Neural cell (in vitro differentiated cells): ENCODE results near the gene PRF1. TPM values are rescaled to one million over a fixed set of nuclear protein-coding genes. Genes with fewer than 3 reads are reported as not detected.

Source experiments
- H2AFZ ChIP-seq: fragments of 200-600, 300-800 bp; sonication (generic), shearing (Covaris generic); 2 replicates; pipeline ENCODE4 v1.6.0; 2014; ENCODE audit warnings: low read depth, mild to moderate bottlenecking, antibody characterized with exemption, low read length, moderate library complexity
- H3F3A ChIP-seq: fragments of 200-600 bp; shearing (Covaris generic); 2 replicates; pipeline ENCODE4 v1.6.1; 2016; ENCODE audit warnings: mild to moderate bottlenecking, moderate library complexity, mixed read lengths, antibody characterized with exemption, low read length; ENCODE audit not compliant: insufficient read depth, poor library complexity, severe bottlenecking
- H3K27ac ChIP-seq: fragments of 200-600, 300-800 bp; sonication (generic), shearing (Covaris generic); 2 replicates; pipeline ENCODE4 v1.5.1; 2014; ENCODE audit warnings: mild to moderate bottlenecking, low read length, moderate library complexity
- H3K27me3 ChIP-seq: fragments of 300-800, 200-600 bp; sonication (generic), shearing (Covaris generic); 2 replicates; pipeline ENCODE4 v1.6.0; 2014; ENCODE audit warnings: mild to moderate bottlenecking, low read depth, low read length, moderate library complexity; ENCODE audit not compliant: insufficient read depth
- H3K36me3 ChIP-seq: fragments of 300-800, 200-600 bp; sonication (generic), shearing (Covaris generic); 2 replicates; pipeline ENCODE4 v1.5.1; 2014; ENCODE audit warnings: mild to moderate bottlenecking, antibody characterized with exemption, low read length, moderate library complexity; ENCODE audit not compliant: insufficient read depth
- H3K4me2 ChIP-seq: fragments of 300-800, 200-600 bp; sonication (generic), shearing (Covaris generic); 2 replicates; pipeline ENCODE4 v1.6.0; 2014; ENCODE audit warnings: mild to moderate bottlenecking, low read length
- H3K4me3 ChIP-seq: fragments of 300-800, 200-600 bp; sonication (generic), shearing (Covaris generic); 2 replicates; pipeline ENCODE4 v1.5.1; 2014; ENCODE audit warnings: mild to moderate bottlenecking, low read length, moderate library complexity
- H3K79me2 ChIP-seq: fragments of 200-600 bp; shearing (Covaris generic); replicated peaks from 2 replicates; pipeline ENCODE4 v1.6.0; 2014; ENCODE audit warnings: mild to moderate bottlenecking, low read length, moderate library complexity; ENCODE audit not compliant: insufficient read depth
- H3K9ac ChIP-seq: fragments of 300-800, 200-600 bp; sonication (generic), shearing (Covaris generic); 2 replicates; pipeline ENCODE4 v1.6.1; 2016; ENCODE audit warnings: mild to moderate bottlenecking, low read length, mixed read lengths
- H3K9me2 ChIP-seq: fragments of 200-600 bp; shearing (Covaris generic); 2 replicates; pipeline ENCODE4 v1.6.1; 2016; ENCODE audit warnings: mild to moderate bottlenecking, low read length, mixed read lengths; ENCODE audit not compliant: insufficient read depth
- H3K9me3 ChIP-seq: fragments of 200-600, 300-800 bp; sonication (generic), shearing (Covaris generic); 2 replicates; pipeline ENCODE4 v1.6.1; 2016; ENCODE audit warnings: mild to moderate bottlenecking, mixed run types, low read length, moderate library complexity, mixed read lengths
- H4K20me1 ChIP-seq: fragments of 200-600 bp; shearing (Covaris generic); 2 replicates; pipeline ENCODE4 v1.6.1; 2016; ENCODE audit warnings: mild to moderate bottlenecking, mixed run types; ENCODE audit not compliant: insufficient read depth
- CTCF ChIP-seq: fragments of 450-650 bp; IDR thresholded peaks from 2 replicates; pipeline ENCODE4 v1.5.1; 2014; ENCODE audit warnings: antibody characterized with exemption, mild to moderate bottlenecking, moderate library complexity; ENCODE audit not compliant: poor library complexity, severe bottlenecking
- EP300 ChIP-seq: fragments of 450-650 bp; conservative IDR thresholded peaks from 2 replicates; pipeline ENCODE4 v1.6.1; 2014; ENCODE audit warnings: antibody characterized with exemption, mild to moderate bottlenecking, moderate library complexity; ENCODE audit not compliant: poor library complexity, severe bottlenecking
- EZH2 ChIP-seq: fragments of 200-600, 300-800 bp; shearing (Covaris generic), sonication (generic); IDR thresholded peaks from 2 replicates; pipeline ENCODE4 v1.6.1; 2014; ENCODE audit warnings: antibody characterized with exemption, low read length, borderline replicate concordance, mild to moderate bottlenecking; ENCODE audit not compliant: insufficient read depth, poor library complexity, severe bottlenecking
- MXI1 ChIP-seq: fragments of 450-650 bp; conservative IDR thresholded peaks from 2 replicates; pipeline ENCODE4 v1.6.1; 2014; ENCODE audit warnings: antibody characterized with exemption, mild to moderate bottlenecking; ENCODE audit not compliant: poor library complexity, severe bottlenecking
- POLR2AphosphoS5 ChIP-seq: IDR thresholded peaks from 2 replicates; pipeline ENCODE4 v1.6.1; 2012
- RAD21 ChIP-seq: fragments of 450-650 bp; conservative IDR thresholded peaks from 2 replicates; pipeline ENCODE4 v1.6.1; 2014; ENCODE audit warnings: antibody characterized with exemption, mild to moderate bottlenecking, moderate library complexity
- REST ChIP-seq: IDR thresholded peaks from 2 replicates; pipeline ENCODE4 v1.6.1; 2012; ENCODE audit warnings: borderline replicate concordance
- SMC3 ChIP-seq: fragments of 450-650 bp; conservative IDR thresholded peaks from 2 replicates; pipeline ENCODE4 v1.6.1; 2014; ENCODE audit warnings: antibody characterized with exemption, mild to moderate bottlenecking, moderate library complexity; ENCODE audit not compliant: poor library complexity
- TAF1 ChIP-seq: IDR thresholded peaks from 2 replicates; pipeline ENCODE4 v1.6.1; 2012; ENCODE audit warnings: low read depth
- polyA plus RNA-seq: library from polyadenylated mRNA; depleted of rRNA; stranded (reverse); fragments of >200 nt; gene quantifications from 2 replicates; pipeline ENCODE4 v1.2.3, GENCODE V29; 2014

The PRF1 gene
- polyA plus RNA-seq, 1 donor from 2014 or later: not detected

GRCh38 chr10:70584366-70584765, 18.2 kb downstream of the PRF1 start:
- no peaks in the 10 kb centered on the region for H3K36me3 ChIP-seq
- H3K27me3 ChIP-seq: no peaks in the 10 kb centered on the region
- H2AFZ ChIP-seq: no peak overlapping the region
- no peaks in the 10 kb centered on the region for H3K79me2 ChIP-seq
- H3K4me2 ChIP-seq: no peak overlapping the region
- no peaks in the 10 kb centered on the region for H3K9me3 ChIP-seq
- no peaks in the 10 kb centered on the region for H3K9me2 ChIP-seq
- H3F3A ChIP-seq: no peaks in the 10 kb centered on the region
- no peak overlapping the region for H3K9ac ChIP-seq
- H3K27ac ChIP-seq: no peak overlapping the region
- TF ChIP-seq MXI1 (no peak), CTCF (no peak), RAD21 (no peak), EZH2 (no peak), TAF1 (no peak), EP300 (no peak), POLR2AphosphoS5 (no peak), REST (no peak), SMC3 (no peak)
- H4K20me1 ChIP-seq: no peaks in the 10 kb centered on the region
- no peak overlapping the region for H3K4me3 ChIP-seq

- no peak overlapping the region for H3K4me3 ChIP-seq
- no peaks in the 10 kb centered on the region for H3K79me2 ChIP-seq
- H3K9me3 ChIP-seq: no peaks in the 10 kb centered on the region
- no peaks in the 10 kb centered on the region for H3F3A ChIP-seq
- H3K27me3 ChIP-seq: no peaks in the 10 kb centered on the region
- H3K4me2 ChIP-seq: no peak overlapping the region
- no peaks in the 10 kb centered on the region for H3K9me2 ChIP-seq
- no peak overlapping the region for H2AFZ ChIP-seq
- H4K20me1 ChIP-seq: no peaks in the 10 kb centered on the region
- no peak overlapping the region for H3K9ac ChIP-seq
- H3K36me3 ChIP-seq: no peaks in the 10 kb centered on the region
- TF ChIP-seq SMC3 (no peak), TAF1 (no peak), REST (no peak)
- H3K27ac ChIP-seq: no peak overlapping the region
Observed at GRCh38 chr10:70583669-70584037, 18.9 kb downstream of the PRF1 start.
